GM23338 (cell line): ENCODE results near the gene ABCA7. TPM values are rescaled to one million over a fixed set of nuclear protein-coding genes. Genes with fewer than 3 reads are reported as not detected.

Experiments used
- ATAC-seq: fragments of 200-7000 bp; cut with Tn5 transposase; 3 replicates; pipeline ENCODE4 v1.9.1; 2020
- DNase-seq: peaks from one replicate; pipeline ENCODE4 v3.0.0-alpha.2; 2015; ENCODE audit warnings: low spot score
- H2AFZ ChIP-seq: fragments of 200-600 bp; sonication (generic); 2 replicates; pipeline ENCODE4 v1.8.0; 2016; ENCODE audit warnings: antibody characterized with exemption, mild to moderate bottlenecking, moderate library complexity
- H3F3A ChIP-seq: fragments of 200-600 bp; sonication (generic); replicated peaks from 2 replicates; pipeline ENCODE4 v1.8.0; 2017; ENCODE audit warnings: antibody characterized with exemption, mixed run types, low read depth
- H3K27ac ChIP-seq: fragments of 200-600 bp; sonication (generic); 2 replicates; pipeline ENCODE4 v1.6.1; 2016; ENCODE audit warnings: low read depth
- H3K27me3 ChIP-seq: fragments of 200-600 bp; sonication (generic); 2 replicates; pipeline ENCODE4 v1.8.0; 2016; ENCODE audit warnings: mild to moderate bottlenecking, mixed run types, moderate library complexity; ENCODE audit not compliant: insufficient read depth
- H3K36me3 ChIP-seq: fragments of 200-600 bp; sonication (generic); 2 replicates; pipeline ENCODE4 v1.8.0; 2016; ENCODE audit warnings: mild to moderate bottlenecking; ENCODE audit not compliant: insufficient read depth
- H3K4me1 ChIP-seq: fragments of 200-600 bp; sonication (generic); 2 replicates; pipeline ENCODE4 v1.8.0; 2016; ENCODE audit warnings: mild to moderate bottlenecking, moderate library complexity; ENCODE audit not compliant: insufficient read depth
- H3K4me2 ChIP-seq: fragments of 200-600 bp; sonication (generic); 2 replicates; pipeline ENCODE4 v1.7.1; 2017; ENCODE audit warnings: mixed run types
- H3K4me3 ChIP-seq: fragments of 200-600 bp; sonication (generic); 2 replicates; pipeline ENCODE4 v1.6.1; 2016; ENCODE audit warnings: mixed run types
- H3K79me2 ChIP-seq: fragments of 200-600 bp; sonication (generic); replicated peaks from 2 replicates; pipeline ENCODE4 v1.8.0; 2017; ENCODE audit warnings: mild to moderate bottlenecking; ENCODE audit not compliant: insufficient read depth
- H3K9me2 ChIP-seq: fragments of 200-600 bp; sonication (generic); 2 replicates; pipeline ENCODE4 v1.8.0; 2017; ENCODE audit not compliant: insufficient read depth
- H4K20me1 ChIP-seq: fragments of 200-600 bp; sonication (generic); replicated peaks from 2 replicates; pipeline ENCODE4 v1.8.0; 2017; ENCODE audit warnings: mild to moderate bottlenecking; ENCODE audit not compliant: insufficient read depth
- H3K27ac Mint-ChIP-seq: 2 replicates; pipeline ENCODE4 v1.8.0; 2020; ENCODE audit warnings: inconsistent platforms, mild to moderate bottlenecking, moderate library complexity, mixed read lengths
- H3K27me3 Mint-ChIP-seq: 3 replicates; pipeline ENCODE4 v1.8.0; 2022; ENCODE audit warnings: low read depth, mild to moderate bottlenecking, moderate library complexity, mixed read lengths, inconsistent platforms; ENCODE audit not compliant: insufficient read depth, poor library complexity
- H3K36me3 Mint-ChIP-seq: 3 replicates; pipeline ENCODE4 v1.8.0; 2021; ENCODE audit warnings: low read depth, mild to moderate bottlenecking, inconsistent platforms, moderate library complexity, mixed read lengths
- H3K4me1 Mint-ChIP-seq: 3 replicates; pipeline ENCODE4 v1.8.0; 2020; ENCODE audit warnings: mild to moderate bottlenecking, inconsistent platforms, mixed read lengths
- H3K4me3 Mint-ChIP-seq: 3 replicates; pipeline ENCODE4 v1.8.0; 2021; ENCODE audit warnings: moderate library complexity, mild to moderate bottlenecking, inconsistent platforms, mixed read lengths
- H3K9me3 Mint-ChIP-seq: 3 replicates; pipeline ENCODE4 v1.8.0; 2020; ENCODE audit warnings: moderate library complexity, mild to moderate bottlenecking, inconsistent platforms, mixed read lengths
- CREB1 ChIP-seq: fragments of 250-450 bp; sonication (Bioruptor Pico); IDR thresholded peaks from 2 replicates; pipeline ENCODE4 v1.5.0; 2020; ENCODE audit warnings: low read depth, mild to moderate bottlenecking, moderate library complexity
- EZH2 ChIP-seq: fragments of 200-600 bp; sonication (generic); IDR thresholded peaks from one replicate; pipeline ENCODE4 v1.8.0; 2017; ENCODE audit warnings: antibody characterized with exemption, mild to moderate bottlenecking, low read depth; ENCODE audit not compliant: unreplicated experiment
- NANOG ChIP-seq: IDR thresholded peaks from 2 replicates; pipeline ENCODE4 v1.6.1; 2016; ENCODE audit warnings: antibody characterized with exemption, borderline replicate concordance
- POLR2AphosphoS5 ChIP-seq: IDR thresholded peaks from 2 replicates; pipeline ENCODE4 v1.6.1; 2016; ENCODE audit warnings: antibody characterized with exemption, low read depth
- REST ChIP-seq: IDR thresholded peaks from one replicate; pipeline ENCODE4 v1.6.1; 2018; ENCODE audit warnings: antibody characterized with exemption; ENCODE audit not compliant: unreplicated experiment
- STAT1 ChIP-seq: IDR thresholded peaks from one replicate; pipeline ENCODE4 v1.6.1; 2016; ENCODE audit warnings: antibody characterized with exemption; ENCODE audit not compliant: unreplicated experiment
- ZNF114 ChIP-seq: fragments of 250-450 bp; sonication (Bioruptor Pico); IDR thresholded peaks from 2 replicates; pipeline ENCODE4 v1.5.0; 2020; ENCODE audit warnings: mild to moderate bottlenecking, moderate library complexity
- ZNF462 ChIP-seq: fragments of 250-450 bp; sonication (Bioruptor Pico); IDR thresholded peaks from 2 replicates; pipeline ENCODE4 v1.5.0; 2020; ENCODE audit warnings: mild to moderate bottlenecking, moderate library complexity
- polyA plus RNA-seq: library from polyadenylated mRNA; unstranded; fragments of >200 nt; fragmentation: Nextera tagmentation; extraction: Ambion mirVana; gene quantifications from 2 replicates; pipeline ENCODE4 v1.2.1, GENCODE V29; 2016
- total RNA-seq: library from RNA; depleted of rRNA; stranded (reverse); fragments of >200 nt; shearing (Covaris generic); gene quantifications from 2 replicates; pipeline ENCODE4 v1.2.3, GENCODE V29; 2014

The ABCA7 gene
- total and polyA plus RNA-seq, 2 experiments from 2014 or later: 22.2 to 27.4 TPM

- H3F3A ChIP-seq: peaks cover 26% of the 10 kb centered on the region
- Mint-ChIP-seq H3K36me3 (peaks cover 12% of the 10 kb centered on the region), H3K27me3 (peaks cover 23% of the 10 kb centered on the region), H3K4me1 (peaks cover 18% of the 10 kb centered on the region; the same call in 2 of the 3 replicates), H3K9me3 (no peaks in the 10 kb centered on the region), H3K4me3 (peak overlapping the region; percentile 74), H3K27ac (no peak overlapping the region)
- H3K4me3 ChIP-seq: peak overlapping the region; percentile 88
- 0 out of 2 replicates have a peak, but pooled peaks cover 3% of the 10 kb centered on the region for H3K36me3 ChIP-seq
- H3K27me3 ChIP-seq: no peaks in the 10 kb centered on the region
- no peaks in the 10 kb centered on the region; the same call in 1 of the 2 replicates for H4K20me1 ChIP-seq
- no peaks in the 10 kb centered on the region for H3K9me2 ChIP-seq
- ATAC-seq: peak; percentile 60
- peak; percentile 87 for DNase-seq
- H2AFZ ChIP-seq: no peak overlapping the region
- H3K79me2 ChIP-seq: no peaks in the 10 kb centered on the region
- H3K4me1 ChIP-seq: peaks cover 11% of the 10 kb centered on the region
- H3K27ac ChIP-seq: peak overlapping the region; percentile 92
- TF ChIP-seq ZNF114: no peak
- TF ChIP-seq CREB1 (CRISPR knock-in tag): peak; percentile 84
- peak overlapping the region; percentile 88 for H3K4me2 ChIP-seq
Observed at GRCh38 chr19:1104311-1105007, 64.6 kb downstream of the ABCA7 start.

- Histone ChIP-seq H3K36me3 (0 out of 2 replicates have a peak, but pooled peaks cover 3% of the 10 kb centered on the region), H4K20me1 (no peaks in the 10 kb centered on the region; the same call in 1 of the 2 replicates), H2AFZ (no peak overlapping the region), H3K27ac (peak overlapping the region; percentile 79; the same call in 1 of the 2 replicates), H3K9me2 (no peaks in the 10 kb centered on the region), H3K4me1 (peaks cover 11% of the 10 kb centered on the region), H3K27me3 (no peaks in the 10 kb centered on the region), H3K4me3 (peak overlapping the region; percentile 88), H3K4me2 (peak overlapping the region; percentile 88), H3K79me2 (no peaks in the 10 kb centered on the region), H3F3A (peaks cover 26% of the 10 kb centered on the region)
- ATAC-seq (peak; percentile 1; the same call in 2 of the 3 replicates), DNase-seq (peak; percentile 75)
- Mint-ChIP-seq H3K27ac (no peak overlapping the region), H3K4me1 (peaks cover 18% of the 10 kb centered on the region; the same call in 2 of the 3 replicates), H3K4me3 (peak overlapping the region; percentile 74), H3K36me3 (peaks cover 12% of the 10 kb centered on the region), H3K27me3 (peaks cover 22% of the 10 kb centered on the region), H3K9me3 (no peaks in the 10 kb centered on the region)
- TF ChIP-seq ZNF462 (CRISPR knock-in tag) (no peak), REST (no peak), ZNF114 (no peak), EZH2 (no peak), STAT1 (no peak), NANOG (no peak), CREB1 (CRISPR knock-in tag) (no peak), POLR2AphosphoS5 (no peak)
Observed at GRCh38 chr19:1105008-1105872, 65.3 kb downstream of the ABCA7 start.
